ENCODE results near the gene ARVCF. TPM values are rescaled to one million over a fixed set of nuclear protein-coding genes. Genes with fewer than 3 reads are reported as not detected.

Gene ARVCF
- polyA plus RNA-seq, 1 of the 3 experiments (the other 2 are of a cell fraction), result 27.4 TPM

DNA sequence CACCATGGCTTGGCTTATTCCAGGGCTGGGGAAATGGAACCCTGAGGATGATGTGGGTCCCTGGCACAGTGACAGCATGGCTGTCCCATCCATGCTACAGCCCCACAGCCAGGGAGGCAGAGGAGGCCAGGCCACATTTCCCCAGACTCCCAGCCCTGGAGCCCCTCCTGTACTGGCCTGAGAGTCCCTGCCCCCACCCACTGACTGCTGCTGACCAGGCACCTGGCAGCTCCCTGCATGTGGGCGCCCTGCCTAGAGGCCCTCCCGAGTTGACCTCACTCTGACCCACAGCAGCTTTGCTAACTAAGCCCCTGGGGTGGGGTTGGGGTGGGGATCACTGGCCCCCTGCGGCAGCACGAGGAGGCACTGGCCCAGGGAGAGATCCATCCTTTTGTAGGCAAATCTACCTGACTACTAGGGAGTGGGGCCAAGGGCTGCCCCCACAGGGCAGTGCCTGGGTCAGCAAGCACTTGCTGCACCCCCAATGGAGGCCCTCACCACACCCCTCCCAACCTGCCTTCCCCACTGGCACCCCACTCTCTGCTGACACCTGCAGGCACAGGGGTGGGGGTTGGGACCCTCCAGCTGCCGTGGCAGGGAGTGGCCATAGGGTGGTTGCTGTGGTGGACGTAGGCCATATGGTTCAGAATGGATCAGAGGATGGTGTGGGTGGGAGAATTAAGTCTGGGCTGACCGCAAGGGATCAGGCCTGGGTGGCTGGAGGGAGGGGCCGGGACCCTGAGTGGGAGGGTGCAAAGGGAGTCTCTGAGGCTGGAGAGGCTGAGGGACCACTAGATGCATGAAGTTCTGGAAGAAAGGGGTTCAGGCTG lies 17.4 kb downstream of the ARVCF start:
- H4K20me1 ChIP-seq (ENCODE audit: insufficient read depth), result no peaks in the 10 kb centered on the region
- H3K36me3 ChIP-seq (replicated peaks in 1 of 2; ENCODE audit: control insufficient read depth in 1 of 2, insufficient read depth in 2 of 2, low read length in 1 of 2), result peaks cover 0 to 2% of the 10 kb centered on the region in 2 experiments
- DNase-seq, result peak; percentile 72
- no peak overlapping the region for H3K4me3 ChIP-seq (ENCODE audit: low read depth in 2 of 2, low read length in 1 of 2)
- H3K4me2 ChIP-seq, result no peak overlapping the region
- H3F3A ChIP-seq (replicated peaks; ENCODE audit: insufficient read depth), result no peaks in the 10 kb centered on the region
- H3K79me2 ChIP-seq (ENCODE audit: insufficient read depth), result no peaks in the 10 kb centered on the region
- WGBS (ENCODE audit: low lambda C conversion rate), result 89% methylated on average over 4 of the region's 8 CpGs
- H2AFZ ChIP-seq (ENCODE audit: low read depth), result no peak overlapping the region
- peaks cover 9% of the 10 kb centered on the region; the same call in 1 of the 2 replicates for H3K9me3 ChIP-seq
- ChIA-PET CTCF (interaction anchor here (0.7 to 5.5 kb wide), 5 partner anchors 9 to 28 kb away, joined by 3 to 70 read pairs (median 15); no protein-coding TSS in a partner anchor), POLR2A (interaction anchor here (0.8 to 1.6 kb wide), 2 partner anchors 10 to 12 kb away, joined by 3 to 9 read pairs; no protein-coding TSS in a partner anchor)
- no peak overlapping the region for H3K9ac ChIP-seq
- H3K27me3 ChIP-seq (ENCODE audit: insufficient read depth), result no peaks in the 10 kb centered on the region
- H3K9me2 ChIP-seq, result no peaks in the 10 kb centered on the region
- peaks cover 0 to 74% of the 10 kb centered on the region in 2 experiments; a peak in 2 of 4 replicates for H3K4me1 ChIP-seq (ENCODE audit: control insufficient read depth in 1 of 2, insufficient read depth in 2 of 2, low read depth in 1 of 2, low read length in 1 of 2)
- TF ChIP-seq TAF1 (IDR thresholded peaks at IDR 0.05; ENCODE audit: borderline replicate concordance, low read depth, low read length) (no peak), CHD2 (IDR thresholded peaks at IDR 0.05; ENCODE audit: low read length, partially characterized antibody) (peak; percentile 56), POLR2AphosphoS5 (IDR thresholded peaks at IDR 0.05; ENCODE audit: low read depth, low read length) (no peak), EP300 (IDR thresholded peaks at IDR 0.05; ENCODE audit: borderline replicate concordance in 1 of 2, low read depth in 1 of 2, low read length in 1 of 2) (peak in 1 of 2 experiments; percentile 51; a peak in 1 of 4 replicates)
- peak overlapping the region in 1 of 2 experiments; percentile 97; a peak in 2 of 4 replicates for H3K27ac ChIP-seq (ENCODE audit: low read depth in 2 of 2, low read length in 1 of 2)

DNA sequence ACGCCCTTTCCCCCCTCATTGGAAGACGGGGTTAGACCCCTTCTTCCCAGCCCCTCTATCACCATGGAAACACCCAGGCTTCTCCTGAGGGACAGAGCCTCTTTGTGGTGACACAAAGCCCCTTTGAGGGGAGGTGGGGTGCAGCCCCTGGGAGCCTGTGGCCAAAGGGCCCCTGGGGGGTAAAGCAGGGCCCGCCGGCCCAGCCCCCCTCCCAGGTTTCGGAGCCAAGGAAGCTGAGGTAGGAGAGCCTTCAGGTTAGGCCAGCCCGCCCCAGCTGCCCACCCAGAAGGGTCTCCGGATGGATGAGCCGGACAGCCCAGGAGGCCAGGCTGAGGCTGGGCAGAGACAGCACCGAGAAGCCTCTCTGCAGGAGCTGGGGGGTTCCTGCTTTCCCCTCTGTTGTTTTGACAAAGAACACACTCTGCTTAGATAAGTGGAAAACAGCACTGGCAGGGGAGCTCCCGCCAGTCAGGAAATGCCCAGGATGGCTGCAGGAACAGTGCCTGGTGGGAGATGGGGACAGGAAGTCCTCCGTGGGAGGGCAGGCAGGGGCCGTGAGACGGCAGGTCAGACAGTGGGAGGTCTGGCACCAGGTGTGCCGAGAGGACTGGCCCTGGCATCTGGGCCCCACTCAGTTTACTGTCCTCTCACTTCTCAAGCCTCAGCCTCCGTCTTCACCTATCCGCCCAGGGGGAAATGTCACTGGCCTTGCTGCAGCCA lies 18.2 kb downstream of the ARVCF start:
- Histone ChIP-seq H3K27ac (ENCODE audit: low read depth in 2 of 2, low read length in 1 of 2) (peak overlapping the region in 1 of 2 experiments; percentile 97; a peak in 2 of 4 replicates), H3K9me3 (0 out of 2 replicates have a peak, but pooled peaks cover under 1% of the 10 kb centered on the region), H3K4me3 (ENCODE audit: low read depth in 2 of 2, low read length in 1 of 2) (no peak overlapping the region), H3K27me3 (ENCODE audit: insufficient read depth) (no peaks in the 10 kb centered on the region), H3K4me2 (no peak overlapping the region), H3K4me1 (ENCODE audit: control insufficient read depth in 1 of 2, insufficient read depth in 2 of 2, low read depth in 1 of 2, low read length in 1 of 2) (peaks cover 0 to 76% of the 10 kb centered on the region in 2 experiments; a peak in 2 of 4 replicates), H3K36me3 (replicated peaks in 1 of 2; ENCODE audit: control insufficient read depth in 1 of 2, insufficient read depth in 2 of 2, low read length in 1 of 2) (no peaks in the 10 kb centered on the region), H4K20me1 (ENCODE audit: insufficient read depth) (no peaks in the 10 kb centered on the region), H3K79me2 (ENCODE audit: insufficient read depth) (no peaks in the 10 kb centered on the region), H3K9ac (no peak overlapping the region), H2AFZ (ENCODE audit: low read depth) (peak overlapping the region; percentile 35; the same call in 1 of the 2 replicates), H3K9me2 (no peaks in the 10 kb centered on the region), H3F3A (replicated peaks; ENCODE audit: insufficient read depth) (no peaks in the 10 kb centered on the region)
- DNase-seq, result peak; percentile 71
- peak; percentile 29; the same call in 1 of the 2 replicates for TF ChIP-seq GATA2 (CRISPR knock-in tag; IDR thresholded peaks at IDR 0.05)
- peak in 1 of 2 experiments; percentile 48; a peak in 1 of 4 replicates for TF ChIP-seq EP300 (IDR thresholded peaks at IDR 0.05; ENCODE audit: borderline replicate concordance in 1 of 2, low read depth in 1 of 2, low read length in 1 of 2)
- TF ChIP-seq EZH2phosphoT487 (IDR thresholded peaks at IDR 0.05; ENCODE audit: borderline replicate concordance, low read depth), result no peak
- 56% methylated on average over 6 of the region's 16 CpGs for WGBS (ENCODE audit: low lambda C conversion rate)
- ChIA-PET CTCF (interaction anchor here (1.5 to 5.5 kb wide), 5 partner anchors 9 to 27 kb away, joined by 3 to 70 read pairs (median 15); no protein-coding TSS in a partner anchor), POLR2A (interaction anchor here (0.8 to 1.6 kb wide), 3 partner anchors 11 to 32 kb away, joined by 3 to 9 read pairs (median 3); no protein-coding TSS in a partner anchor)

All from SK-N-SH (cell line).